ENCODE measurements around the gene DLD.
"Not testable (repeated sequence)": the region's sequence is repeated elsewhere in the genome, so short reads cannot be mapped to it uniquely, and the experiment has no call there.

DLD gene

GRCh38 chr7:107917763-107918651 is 27.0 kb downstream of the DLD start:
- DNase-seq = no peak

- no peak for DNase-seq
These were observed 28.0 kb downstream of the DLD start for GRCh38 chr7:107918948-107919347.

GRCh38 chr7:107920048-107920772 is 29.2 kb downstream of the DLD start:
- no peak for DNase-seq

- DNase-seq = not testable (repeated sequence)
These were observed 30.8 kb downstream of the DLD start for GRCh38 chr7:107921826-107922225.

- DNase-seq = no peak
These were observed 31.9 kb downstream of the DLD start for GRCh38 chr7:107922886-107923285.

GRCh38 chr7:107924841-107925504 is 34.0 kb downstream of the DLD start:
- DNase-seq = no peak

GRCh38 chr7:107926481-107926880 is 35.5 kb downstream of the DLD start:
- no peak for DNase-seq

GRCh38 chr7:107931740-107932515 is 40.9 kb downstream of the DLD start:
- no peak for DNase-seq

GRCh38 chr7:107932805-107933204 is 41.8 kb downstream of the DLD start:
- no peak for DNase-seq

GRCh38 chr7:107933386-107934013 is 42.5 kb downstream of the DLD start:
- DNase-seq = no peak

- no peak for DNase-seq
These were observed 44.2 kb downstream of the DLD start for GRCh38 chr7:107934991-107935770.

GRCh38 chr7:107936312-107936711 is 45.3 kb downstream of the DLD start:
- DNase-seq = no peak

GRCh38 chr7:107937531-107937930 is 46.5 kb downstream of the DLD start:
- no peak for DNase-seq

- DNase-seq = no peak
These were observed 47.7 kb downstream of the DLD start for GRCh38 chr7:107938456-107939250.

- no peak for DNase-seq
These were observed 48.8 kb downstream of the DLD start for GRCh38 chr7:107939573-107940489.

GRCh38 chr7:107940951-107941350 is 50.0 kb downstream of the DLD start:
- DNase-seq = no peak

GRCh38 chr7:107943018-107943417 is 52.0 kb downstream of the DLD start:
- DNase-seq = no peak

GRCh38 chr7:107944411-107945169 is 53.6 kb downstream of the DLD start:
- no peak for DNase-seq

GRCh38 chr7:107945332-107945731 is 54.3 kb downstream of the DLD start:
- DNase-seq = no peak

All from NCI-H1092 (cell line).